Mammary epithelial cell (primary cell): ENCODE data around the gene COLEC11.

Experiments used
- CTCF ChIP-seq, 2 donors: IDR thresholded peaks in 1 of 2; conservative IDR thresholded peaks in 1 of 2; 2 replicates each; pipeline ENCODE4 v1.5.1; 2011 to 2012; ENCODE audit warnings: inconsistent platforms in 2 of 2, low read length in 2 of 2, mild to moderate bottlenecking in 2 of 2, control low read depth in 1 of 2, low read depth in 1 of 2; ENCODE audit not compliant: insufficient read depth in 1 of 2; ENCODE audit errors: extremely low read depth in 1 of 2
- EZH2 ChIP-seq: IDR thresholded peaks from 2 replicates; pipeline ENCODE4 v1.6.1; 2012; ENCODE audit warnings: low read length, inconsistent platforms, borderline replicate concordance

- TF ChIP-seq CTCF (conservative IDR thresholded peaks at IDR 0.05 in 1 of 2, IDR thresholded peaks at IDR 0.05 in 1 of 2; ENCODE audit: extremely low read depth in 1 of 2, insufficient read depth in 1 of 2, low read depth in 1 of 2, low read length in 2 of 2), result no peak
- TF ChIP-seq EZH2, result no peak
Measured at GRCh38 chr2:3642521-3643215, 47.8 kb downstream of the COLEC11 start.
